ENCODE measurements around the gene RNASEH1. TPM values are rescaled to one million over a fixed set of nuclear protein-coding genes. Genes with fewer than 3 reads are reported as not detected.
"Not testable (repeated sequence)": the region's sequence is repeated elsewhere in the genome, so short reads cannot be mapped to it uniquely, and the experiment has no call there.

Gene RNASEH1
- total RNA-seq, 1 experiment from 2014 or later = 42.0 TPM

- WGBS (ENCODE audit: extremely low coverage, insufficient read length, low lambda C conversion rate) = no CpG with 5 or more reads among the region's 8 CpGs
- no peaks in the 10 kb centered on the region for H3K23me2 ChIP-seq (ENCODE audit: insufficient read length, low read depth, low read length, poor library complexity, severe bottlenecking)
- H2BK5ac ChIP-seq (ENCODE audit: insufficient read length, low read length) = no peak overlapping the region
- peaks cover 6 to 11% (median 9%) of the 10 kb centered on the region in 3 experiments for H3K36me3 Mint-ChIP-seq (ENCODE audit: insufficient read depth in 1 of 3, low read depth in 3 of 3)
- H4K20me1 ChIP-seq (ENCODE audit: control insufficient read depth, insufficient read depth, insufficient read length) = peaks cover 4% of the 10 kb centered on the region
- H4K5ac ChIP-seq (ENCODE audit: insufficient read length, low read depth, low read length) = no peak overlapping the region
- no peak for TF ChIP-seq CTCF (conservative IDR thresholded peaks at IDR 0.05)
- H3K9me3 Mint-ChIP-seq = peaks cover 0 to 1% of the 10 kb centered on the region in 2 experiments; a peak in 1 of 5 replicates
- no peaks in the 10 kb centered on the region for H3K9me3 ChIP-seq (ENCODE audit: control insufficient read depth, low read depth, low read length)
- no peak overlapping the region for H3K4me3 Mint-ChIP-seq
- no peak overlapping the region for H3K4me2 ChIP-seq (ENCODE audit: insufficient read depth, insufficient read length, low read length)
- no peak overlapping the region for H3K27ac ChIP-seq (ENCODE audit: insufficient read length, low read depth, low read length)
- no peak overlapping the region for H3K23ac ChIP-seq (ENCODE audit: insufficient read length, low read depth, low read length)
- H2AK5ac ChIP-seq (ENCODE audit: insufficient read length, low read length) = no peak overlapping the region
- H2BK15ac ChIP-seq (ENCODE audit: low read depth, low read length) = no peak overlapping the region
- H4K91ac ChIP-seq (ENCODE audit: insufficient read length, low read depth, low read length) = no peak overlapping the region
- H3K27ac Mint-ChIP-seq = no peak overlapping the region
- H2AFZ ChIP-seq (ENCODE audit: low read length) = no peak overlapping the region
- H3K9ac ChIP-seq (ENCODE audit: extremely low read depth, insufficient read length, low read length) = no peak overlapping the region
- H3T11ph ChIP-seq (ENCODE audit: low read length) = no peak overlapping the region
- H3K79me1 ChIP-seq (ENCODE audit: insufficient read depth, low read depth, low read length, poor library complexity, severe bottlenecking) = no peaks in the 10 kb centered on the region
- no peaks in the 10 kb centered on the region for H3K27me3 ChIP-seq (ENCODE audit: insufficient read depth, low read length)
- H3K14ac ChIP-seq (ENCODE audit: insufficient read depth, low read length) = no peak overlapping the region
- no peak overlapping the region for H2BK120ac ChIP-seq (ENCODE audit: low read depth, low read length, poor library complexity, severe bottlenecking)
- no peak overlapping the region for H2BK12ac ChIP-seq (ENCODE audit: insufficient read length, low read depth, low read length)
- no peak overlapping the region for H4K8ac ChIP-seq (replicated peaks; ENCODE audit: insufficient read length, low read depth, low read length)
- H2BK20ac ChIP-seq (ENCODE audit: low read depth, low read length, poor library complexity, severe bottlenecking) = no peak overlapping the region
- no peak overlapping the region for H3K4ac ChIP-seq (ENCODE audit: low read depth, low read length)
- no peak for DNase-seq
- H3K4me1 Mint-ChIP-seq = peaks cover 3 to 5% of the 10 kb centered on the region in 2 experiments
- peaks cover 7% of the 10 kb centered on the region for H3K27me3 Mint-ChIP-seq (ENCODE audit: low read depth)
- H3K4me1 ChIP-seq (ENCODE audit: insufficient read depth, low read length) = no peaks in the 10 kb centered on the region
- H3K56ac ChIP-seq (ENCODE audit: insufficient read length, low read depth, low read length) = no peak overlapping the region
- no peak overlapping the region for H3K18ac ChIP-seq (ENCODE audit: insufficient read length, low read depth, low read length)
- peaks cover 7% of the 10 kb centered on the region; the same call in 1 of the 2 replicates for H3K79me2 ChIP-seq (ENCODE audit: insufficient read depth, low read length)
These were observed 13.2 kb upstream of the RNASEH1 start for GRCh38 chr2:3571284-3571683.

DNA sequence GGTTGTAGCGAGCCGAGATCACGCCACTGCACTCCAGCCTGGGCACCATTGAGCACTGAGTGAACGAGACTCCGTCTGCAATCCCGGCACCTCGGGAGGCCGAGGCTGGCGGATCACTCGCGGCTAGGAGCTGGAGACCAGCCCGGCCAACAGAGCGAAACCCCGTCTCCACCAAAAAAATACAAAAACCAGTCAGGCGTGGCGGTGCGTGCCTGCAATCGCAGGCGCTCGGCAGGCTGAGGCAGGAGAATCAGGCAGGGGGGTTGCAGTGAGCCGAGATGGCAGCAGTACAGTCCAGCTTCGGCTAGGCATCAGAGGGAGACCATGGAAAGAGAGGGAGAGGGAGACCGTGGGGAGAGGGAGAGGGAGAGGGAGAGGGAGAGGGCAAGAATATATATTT, 11.5 kb upstream of the RNASEH1 start:
- not testable (repeated sequence) for H2BK20ac ChIP-seq (ENCODE audit: low read depth, low read length, poor library complexity, severe bottlenecking); H3K9ac ChIP-seq (ENCODE audit: extremely low read depth, insufficient read length, low read length); H3K79me1 ChIP-seq (ENCODE audit: insufficient read depth, low read depth, low read length, poor library complexity, severe bottlenecking); H3K4me1 ChIP-seq (ENCODE audit: insufficient read depth, low read length); H3K23me2 ChIP-seq (ENCODE audit: insufficient read length, low read depth, low read length, poor library complexity, severe bottlenecking); H2BK5ac ChIP-seq (ENCODE audit: insufficient read length, low read length); H3K56ac ChIP-seq (ENCODE audit: insufficient read length, low read depth, low read length); H3K23ac ChIP-seq (ENCODE audit: insufficient read length, low read depth, low read length); H3K18ac ChIP-seq (ENCODE audit: insufficient read length, low read depth, low read length); H4K8ac ChIP-seq (replicated peaks; ENCODE audit: insufficient read length, low read depth, low read length); H3K4me2 ChIP-seq (ENCODE audit: insufficient read depth, insufficient read length, low read length); DNase-seq; H3K27ac Mint-ChIP-seq; H3K4me1 Mint-ChIP-seq; H3T11ph ChIP-seq (ENCODE audit: low read length); H2BK15ac ChIP-seq (ENCODE audit: low read depth, low read length); H3K4me3 Mint-ChIP-seq; H3K27me3 Mint-ChIP-seq (ENCODE audit: low read depth); H2BK12ac ChIP-seq (ENCODE audit: insufficient read length, low read depth, low read length); H3K79me2 ChIP-seq (ENCODE audit: insufficient read depth, low read length); H2AFZ ChIP-seq (ENCODE audit: low read length); H3K36me3 Mint-ChIP-seq (ENCODE audit: insufficient read depth in 1 of 3, low read depth in 3 of 3); H4K5ac ChIP-seq (ENCODE audit: insufficient read length, low read depth, low read length); H3K27ac ChIP-seq (ENCODE audit: insufficient read length, low read depth, low read length); H3K4ac ChIP-seq (ENCODE audit: low read depth, low read length); H3K9me3 ChIP-seq (ENCODE audit: control insufficient read depth, low read depth, low read length); H4K91ac ChIP-seq (ENCODE audit: insufficient read length, low read depth, low read length); H3K9me3 Mint-ChIP-seq; H3K14ac ChIP-seq (ENCODE audit: insufficient read depth, low read length); H4K20me1 ChIP-seq (ENCODE audit: control insufficient read depth, insufficient read depth, insufficient read length); H2BK120ac ChIP-seq (ENCODE audit: low read depth, low read length, poor library complexity, severe bottlenecking); H3K27me3 ChIP-seq (ENCODE audit: insufficient read depth, low read length); H2AK5ac ChIP-seq (ENCODE audit: insufficient read length, low read length)
- no CpG with 5 or more reads among the region's 23 CpGs for WGBS (ENCODE audit: extremely low coverage, insufficient read length, low lambda C conversion rate)
